Right lobe of liver (tissue), 4 donors: ENCODE results near the gene R3HDM2.

Experiments
- POLR2A ChIP-seq: fragments of 450-650 bp; IDR thresholded peaks from one replicate; pipeline ENCODE4 v1.6.1; 2017; ENCODE audit warnings: antibody characterized with exemption, mild to moderate bottlenecking
- TF ChIP-seq, protein P1 (sequence below), 4 donors: fragments of 200-600 bp in 3 of 4; fragments of 450-650 bp in 1 of 4; IDR thresholded peaks; one replicate each; pipeline versions ENCODE4 v1.5.1 to v1.8.0; 2016 to 2022; ENCODE audit warnings: antibody characterized with exemption in 4 of 4, mild to moderate bottlenecking in 2 of 4
- donor health status: DM: no; HTN: no; CAD: no.
- donor health status: DM: no; HTN: no; CAD: no.
- donor health status: DM: no; HTN: yes; CAD: no.

DNA sequence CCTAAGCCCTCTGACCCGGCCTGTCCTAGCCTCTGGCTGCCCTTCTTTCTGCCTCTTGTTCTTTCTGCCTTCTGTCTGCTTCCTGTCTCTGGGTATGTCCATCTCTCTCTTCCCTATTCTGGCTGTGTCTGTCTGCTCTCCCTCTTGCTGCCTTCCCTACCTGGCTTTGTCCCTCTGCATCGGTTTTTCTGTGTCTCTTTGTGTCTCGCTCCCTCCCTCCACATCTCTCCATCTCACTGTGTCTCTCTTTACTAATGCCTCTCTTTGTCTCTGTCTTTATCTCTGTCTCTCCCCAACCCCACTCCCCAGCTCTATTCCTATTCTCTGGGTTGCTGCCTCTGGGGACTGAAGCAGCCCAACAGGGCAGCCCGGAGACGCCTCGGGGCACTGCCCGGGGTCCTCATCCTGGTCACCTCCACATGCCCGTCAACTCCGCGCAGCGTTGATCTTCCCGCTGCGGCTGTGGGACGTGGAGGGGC is 191.2 kb downstream of the R3HDM2 start:
- no peak for TF ChIP-seq POLR2A
- TF ChIP-seq, protein P1, sequence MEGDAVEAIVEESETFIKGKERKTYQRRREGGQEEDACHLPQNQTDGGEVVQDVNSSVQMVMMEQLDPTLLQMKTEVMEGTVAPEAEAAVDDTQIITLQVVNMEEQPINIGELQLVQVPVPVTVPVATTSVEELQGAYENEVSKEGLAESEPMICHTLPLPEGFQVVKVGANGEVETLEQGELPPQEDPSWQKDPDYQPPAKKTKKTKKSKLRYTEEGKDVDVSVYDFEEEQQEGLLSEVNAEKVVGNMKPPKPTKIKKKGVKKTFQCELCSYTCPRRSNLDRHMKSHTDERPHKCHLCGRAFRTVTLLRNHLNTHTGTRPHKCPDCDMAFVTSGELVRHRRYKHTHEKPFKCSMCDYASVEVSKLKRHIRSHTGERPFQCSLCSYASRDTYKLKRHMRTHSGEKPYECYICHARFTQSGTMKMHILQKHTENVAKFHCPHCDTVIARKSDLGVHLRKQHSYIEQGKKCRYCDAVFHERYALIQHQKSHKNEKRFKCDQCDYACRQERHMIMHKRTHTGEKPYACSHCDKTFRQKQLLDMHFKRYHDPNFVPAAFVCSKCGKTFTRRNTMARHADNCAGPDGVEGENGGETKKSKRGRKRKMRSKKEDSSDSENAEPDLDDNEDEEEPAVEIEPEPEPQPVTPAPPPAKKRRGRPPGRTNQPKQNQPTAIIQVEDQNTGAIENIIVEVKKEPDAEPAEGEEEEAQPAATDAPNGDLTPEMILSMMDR (IDR thresholded peaks at IDR 0.05) = no peak
